Neural progenitor cell (in vitro differentiated cells): ENCODE data around the gene LUZP1. TPM values are rescaled to one million over a fixed set of nuclear protein-coding genes. Genes with fewer than 3 reads are reported as not detected.

Source experiments
- DNase-seq: peaks from one replicate; pipeline ENCODE4 v3.0.0-alpha.2; 2016; ENCODE audit warnings: low spot score
- H2AFZ ChIP-seq: fragments of 200-600 bp; sonication (generic); replicated peaks from 2 replicates; pipeline ENCODE4 v1.6.1; 2016; ENCODE audit warnings: antibody characterized with exemption
- H3F3A ChIP-seq: fragments of 200-600 bp; sonication (generic); 2 replicates; pipeline ENCODE4 v1.6.1; 2016; ENCODE audit warnings: antibody characterized with exemption, low read depth
- H3K27ac ChIP-seq: fragments of 200-600 bp; sonication (generic); 2 replicates; pipeline ENCODE4 v1.5.1; 2016; ENCODE audit warnings: mild to moderate bottlenecking
- H3K27me3 ChIP-seq: fragments of 200-600 bp; sonication (generic); 2 replicates; pipeline ENCODE4 v1.6.1; 2016; ENCODE audit warnings: mild to moderate bottlenecking, moderate library complexity
- H3K36me3 ChIP-seq: fragments of 200-600 bp; sonication (generic); 2 replicates; pipeline ENCODE4 v1.5.1; 2016
- H3K4me1 ChIP-seq: fragments of 200-600 bp; sonication (generic); 2 replicates; pipeline ENCODE4 v1.6.1; 2016; ENCODE audit warnings: mixed run types
- H3K4me2 ChIP-seq: fragments of 200-600 bp; sonication (generic); 2 replicates; pipeline ENCODE4 v1.6.1; 2016
- H3K4me3 ChIP-seq: fragments of 200-600 bp; sonication (generic); 2 replicates; pipeline ENCODE4 v1.5.1; 2016
- H3K79me2 ChIP-seq: fragments of 200-600 bp; sonication (generic); 2 replicates; pipeline ENCODE4 v1.6.1; 2016; ENCODE audit warnings: low read depth
- H3K9ac ChIP-seq: fragments of 200-600 bp; sonication (generic); 2 replicates; pipeline ENCODE4 v1.6.1; 2016
- H3K9me3 ChIP-seq: fragments of 200-600 bp; sonication (generic); 2 replicates; pipeline ENCODE4 v1.5.1; 2016; ENCODE audit warnings: low read depth
- H4K20me1 ChIP-seq: fragments of 200-600 bp; sonication (generic); 2 replicates; pipeline ENCODE4 v1.6.1; 2016; ENCODE audit warnings: low read depth
- H3K27ac Mint-ChIP-seq: 3 replicates; pipeline ENCODE4 v1.8.0; 2021; ENCODE audit warnings: mixed read lengths
- H3K27me3 Mint-ChIP-seq: 2 replicates; pipeline ENCODE4 v1.8.0; 2022; ENCODE audit warnings: low read depth, mild to moderate bottlenecking, inconsistent platforms, moderate library complexity, mixed read lengths; ENCODE audit not compliant: insufficient read depth
- H3K36me3 Mint-ChIP-seq: 3 replicates; pipeline ENCODE4 v1.8.0; 2021; ENCODE audit warnings: mixed read lengths
- H3K4me1 Mint-ChIP-seq: 3 replicates; pipeline ENCODE4 v1.8.0; 2021; ENCODE audit warnings: mixed read lengths
- H3K4me3 Mint-ChIP-seq: 3 replicates; pipeline ENCODE4 v1.8.0; 2021; ENCODE audit warnings: mild to moderate bottlenecking, moderate library complexity, mixed read lengths
- H3K9me3 Mint-ChIP-seq: 3 replicates; pipeline ENCODE4 v1.8.0; 2020; ENCODE audit warnings: mixed read lengths
- CTCF ChIP-seq: fragments of 200-600 bp; sonication (generic); IDR thresholded peaks from 2 replicates; pipeline ENCODE4 v1.5.1; 2017; ENCODE audit warnings: antibody characterized with exemption, mild to moderate bottlenecking
- EZH2 ChIP-seq: fragments of 200-600 bp; sonication (generic); IDR thresholded peaks from 2 replicates; pipeline ENCODE4 v1.6.1; 2017; ENCODE audit warnings: antibody characterized with exemption, mild to moderate bottlenecking, moderate library complexity
- EZH2phosphoT487 ChIP-seq: fragments of 200-600 bp; sonication (generic); IDR thresholded peaks from 2 replicates; pipeline ENCODE4 v1.6.1; 2017; ENCODE audit warnings: antibody characterized with exemption
- total RNA-seq: library from RNA; depleted of rRNA; stranded (reverse); fragments of >200 nt; gene quantifications from 2 replicates; pipeline ENCODE4 v1.2.3, GENCODE V29; 2015; ENCODE audit warnings: low replicate concordance

The LUZP1 gene
- total RNA-seq, 1 donor from 2014 or later = 39.1 TPM

- H3K27me3 Mint-ChIP-seq = no peaks in the 10 kb centered on the region
- Histone ChIP-seq H3K4me1 (peaks cover 25% of the 10 kb centered on the region), H3K27me3 (no peaks in the 10 kb centered on the region), H3F3A (peaks cover 4% of the 10 kb centered on the region), H3K9me3 (no peaks in the 10 kb centered on the region), H3K9ac (no peak overlapping the region), H3K27ac (peak overlapping the region; percentile 54), H4K20me1 (peaks cover 87% of the 10 kb centered on the region), H3K36me3 (no peaks in the 10 kb centered on the region), H3K4me3 (no peak overlapping the region), H3K4me2 (peak overlapping the region; percentile 33), H3K79me2 (peaks cover 99% of the 10 kb centered on the region), H2AFZ (no peak overlapping the region)
- H3K27ac Mint-ChIP-seq = no peak overlapping the region
- H3K4me3 Mint-ChIP-seq = no peak overlapping the region
- peaks cover 36% of the 10 kb centered on the region for H3K4me1 Mint-ChIP-seq
- no peak for DNase-seq
- H3K9me3 Mint-ChIP-seq = no peaks in the 10 kb centered on the region
- no peaks in the 10 kb centered on the region for H3K36me3 Mint-ChIP-seq
- no peak for TF ChIP-seq EZH2phosphoT487
- TF ChIP-seq EZH2 = no peak
- TF ChIP-seq CTCF = no peak
Measured at GRCh38 chr1:23114424-23115079, 54.1 kb downstream of the LUZP1 start.

- Histone ChIP-seq H3K9me3 (no peaks in the 10 kb centered on the region), H4K20me1 (peaks cover 93% of the 10 kb centered on the region), H3K36me3 (no peaks in the 10 kb centered on the region), H3K4me3 (no peak overlapping the region), H2AFZ (no peak overlapping the region), H3K4me2 (no peak overlapping the region), H3K27me3 (no peaks in the 10 kb centered on the region), H3K4me1 (peaks cover 25% of the 10 kb centered on the region), H3K9ac (no peak overlapping the region), H3F3A (peaks cover 4% of the 10 kb centered on the region), H3K27ac (no peak overlapping the region), H3K79me2 (peaks cover 90% of the 10 kb centered on the region)
- Mint-ChIP-seq H3K27me3 (no peaks in the 10 kb centered on the region), H3K4me1 (peaks cover 30% of the 10 kb centered on the region), H3K27ac (peak overlapping the region; percentile 14), H3K4me3 (no peak overlapping the region), H3K36me3 (peaks cover 5% of the 10 kb centered on the region), H3K9me3 (no peaks in the 10 kb centered on the region)
- no peak for DNase-seq
- TF ChIP-seq EZH2 = no peak
- TF ChIP-seq EZH2phosphoT487 = no peak
- TF ChIP-seq CTCF = no peak
Measured at GRCh38 chr1:23111600-23112535, 56.8 kb downstream of the LUZP1 start.

- peaks cover 88% of the 10 kb centered on the region for H4K20me1 ChIP-seq
- no peak overlapping the region for H3K27ac ChIP-seq
- no peaks in the 10 kb centered on the region for H3K27me3 Mint-ChIP-seq
- peaks cover 10% of the 10 kb centered on the region for H3F3A ChIP-seq
- H3K4me3 ChIP-seq = no peak overlapping the region
- peaks cover 25% of the 10 kb centered on the region for H3K4me1 ChIP-seq
- no peak overlapping the region for H3K9ac ChIP-seq
- H3K27me3 ChIP-seq = no peaks in the 10 kb centered on the region
- H3K36me3 ChIP-seq = no peaks in the 10 kb centered on the region
- no peaks in the 10 kb centered on the region for H3K9me3 Mint-ChIP-seq
- TF ChIP-seq CTCF = no peak
- DNase-seq = no peak
- H3K79me2 ChIP-seq = peaks cover 83% of the 10 kb centered on the region
- no peak overlapping the region for H3K27ac Mint-ChIP-seq
- peaks cover 24% of the 10 kb centered on the region for H3K4me1 Mint-ChIP-seq
- H3K9me3 ChIP-seq = no peaks in the 10 kb centered on the region
- H2AFZ ChIP-seq = no peak overlapping the region
- H3K4me3 Mint-ChIP-seq = no peak overlapping the region
- no peak overlapping the region for H3K4me2 ChIP-seq
- peaks cover 8% of the 10 kb centered on the region for H3K36me3 Mint-ChIP-seq
Measured at GRCh38 chr1:23110391-23110790, 58.3 kb downstream of the LUZP1 start.
